H9 (cell line): ENCODE measurements around the gene HIRA. TPM values are rescaled to one million over a fixed set of nuclear protein-coding genes. Genes with fewer than 3 reads are reported as not detected.

Experiments used
- DNase-seq: peaks from one replicate; pipeline ENCODE4 v3.0.0-alpha.2; 2017
- H2AFZ ChIP-seq: one replicate; pipeline ENCODE4 v1.6.1; 2013; ENCODE audit warnings: mild to moderate bottlenecking, low read length, control low read depth, moderate library complexity
- H2AK5ac ChIP-seq: 2 replicates; pipeline ENCODE4 v1.6.1; 2013; ENCODE audit warnings: low read length, control low read depth, mixed read lengths; ENCODE audit not compliant: insufficient read length
- H2BK120ac ChIP-seq: one replicate; pipeline ENCODE4 v1.6.1; 2013; ENCODE audit warnings: low read depth, mild to moderate bottlenecking, low read length, control low read depth, inconsistent platforms; ENCODE audit not compliant: poor library complexity, severe bottlenecking
- H2BK12ac ChIP-seq: 2 replicates; pipeline ENCODE4 v1.6.1; 2013; ENCODE audit warnings: low read length, control low read depth, mixed read lengths, low read depth; ENCODE audit not compliant: insufficient read length
- H2BK15ac ChIP-seq: 2 replicates; pipeline ENCODE4 v1.6.1; 2013; ENCODE audit warnings: low read depth, low read length, control low read depth
- H2BK20ac ChIP-seq: one replicate; pipeline ENCODE4 v1.6.1; 2013; ENCODE audit warnings: low read depth, mild to moderate bottlenecking, low read length, control low read depth, inconsistent platforms; ENCODE audit not compliant: poor library complexity, severe bottlenecking
- H2BK5ac ChIP-seq: 2 replicates; pipeline ENCODE4 v1.6.1; 2013; ENCODE audit warnings: low read length, control low read depth, mixed read lengths; ENCODE audit not compliant: insufficient read length
- H3K14ac ChIP-seq: 2 replicates; pipeline ENCODE4 v1.6.1; 2013; ENCODE audit warnings: low read length, control low read depth; ENCODE audit not compliant: insufficient read depth
- H3K18ac ChIP-seq: 2 replicates; pipeline ENCODE4 v1.6.1; 2013; ENCODE audit warnings: low read depth, mild to moderate bottlenecking, mixed read lengths, low read length, control low read depth; ENCODE audit not compliant: insufficient read length
- H3K23ac ChIP-seq: 2 replicates; pipeline ENCODE4 v1.6.1; 2013; ENCODE audit warnings: low read length, control low read depth, mixed read lengths, low read depth; ENCODE audit not compliant: insufficient read length
- H3K23me2 ChIP-seq: 2 replicates; pipeline ENCODE4 v1.6.1; 2013; ENCODE audit warnings: low read depth, mild to moderate bottlenecking, mixed read lengths, low read length, control low read depth; ENCODE audit not compliant: insufficient read length, poor library complexity, severe bottlenecking
- H3K27ac ChIP-seq: 2 replicates; pipeline ENCODE4 v1.5.1; 2013; ENCODE audit warnings: low read length, control low read depth, mixed read lengths, low read depth; ENCODE audit not compliant: insufficient read length
- H3K27me3 ChIP-seq: 2 replicates; pipeline ENCODE4 v1.6.1; 2013; ENCODE audit warnings: low read length, control low read depth, inconsistent platforms; ENCODE audit not compliant: insufficient read depth
- H3K4ac ChIP-seq: 2 replicates; pipeline ENCODE4 v1.6.1; 2013; ENCODE audit warnings: low read depth, mild to moderate bottlenecking, control low read depth, inconsistent platforms, low read length, moderate library complexity
- H3K4me1 ChIP-seq: 2 replicates; pipeline ENCODE4 v1.6.1; 2013; ENCODE audit warnings: low read length, control low read depth, inconsistent platforms; ENCODE audit not compliant: insufficient read depth
- H3K4me2 ChIP-seq: 2 replicates; pipeline ENCODE4 v1.6.1; 2013; ENCODE audit warnings: low read length, control low read depth, mixed read lengths; ENCODE audit not compliant: insufficient read length, insufficient read depth
- H3K56ac ChIP-seq: 2 replicates; pipeline ENCODE4 v1.6.1; 2013; ENCODE audit warnings: low read depth, mild to moderate bottlenecking, mixed read lengths, low read length, control low read depth; ENCODE audit not compliant: insufficient read length
- H3K79me1 ChIP-seq: 2 replicates; pipeline ENCODE4 v1.6.1; 2013; ENCODE audit warnings: low read depth, mild to moderate bottlenecking, moderate library complexity, low read length, control low read depth, inconsistent platforms; ENCODE audit not compliant: insufficient read depth, poor library complexity, severe bottlenecking
- H3K79me2 ChIP-seq: 2 replicates; pipeline ENCODE4 v1.6.1; 2013; ENCODE audit warnings: low read length, control low read depth, inconsistent platforms; ENCODE audit not compliant: insufficient read depth
- H3K9ac ChIP-seq: 2 replicates; pipeline ENCODE4 v1.6.1; 2013; ENCODE audit warnings: low read length, control low read depth, mixed read lengths; ENCODE audit not compliant: insufficient read length; ENCODE audit errors: extremely low read depth
- H3K9me3 ChIP-seq: one replicate; pipeline ENCODE4 v1.6.1; 2013; ENCODE audit warnings: low read depth, low read length, inconsistent platforms; ENCODE audit not compliant: control insufficient read depth
- H3T11ph ChIP-seq: one replicate; pipeline ENCODE4 v1.6.1; 2013; ENCODE audit warnings: mild to moderate bottlenecking, low read length, control low read depth, inconsistent platforms
- H4K20me1 ChIP-seq: one replicate; pipeline ENCODE4 v1.6.1; 2013; ENCODE audit not compliant: control insufficient read depth, insufficient read length, insufficient read depth
- H4K5ac ChIP-seq: 2 replicates; pipeline ENCODE4 v1.6.1; 2013; ENCODE audit warnings: low read depth, mild to moderate bottlenecking, mixed read lengths, low read length, control low read depth; ENCODE audit not compliant: insufficient read length
- H4K8ac ChIP-seq: replicated peaks from 2 replicates; pipeline ENCODE4 v1.6.1; 2013; ENCODE audit warnings: low read length, control low read depth, mixed read lengths, low read depth; ENCODE audit not compliant: insufficient read length
- H4K91ac ChIP-seq: 2 replicates; pipeline ENCODE4 v1.6.1; 2013; ENCODE audit warnings: low read depth, mild to moderate bottlenecking, moderate library complexity, mixed read lengths, low read length, control low read depth; ENCODE audit not compliant: insufficient read length
- H3K27ac Mint-ChIP-seq, 3 experiments: 2 replicates in 2 of 3; 3 replicates in 1 of 3; pipeline ENCODE4 v1.8.0; 2020 to 2021; ENCODE audit warnings: mixed read lengths in 3 of 3, mild to moderate bottlenecking in 1 of 3, moderate library complexity in 1 of 3
- H3K27me3 Mint-ChIP-seq: 2 replicates; pipeline ENCODE4 v1.8.0; 2021; ENCODE audit warnings: low read depth, mild to moderate bottlenecking, moderate library complexity, mixed read lengths
- H3K36me3 Mint-ChIP-seq, 3 experiments: 2 replicates in 2 of 3; 3 replicates in 1 of 3; pipeline ENCODE4 v1.8.0; 2020 to 2021; ENCODE audit warnings: low read depth in 3 of 3, mixed read lengths in 3 of 3; ENCODE audit not compliant: insufficient read depth in 1 of 3
- H3K4me1 Mint-ChIP-seq, 2 experiments: 2 replicates each; pipeline ENCODE4 v1.8.0; 2020; ENCODE audit warnings: mixed read lengths in 2 of 2
- H3K4me3 Mint-ChIP-seq, 2 experiments: 2 replicates in 1 of 2; 3 replicates in 1 of 2; pipeline ENCODE4 v1.8.0; 2020 to 2021; ENCODE audit warnings: mild to moderate bottlenecking in 2 of 2, mixed read lengths in 2 of 2, moderate library complexity in 1 of 2
- H3K9me3 Mint-ChIP-seq, 2 experiments: 2 replicates in 1 of 2; 3 replicates in 1 of 2; pipeline ENCODE4 v1.8.0; 2020; ENCODE audit warnings: mild to moderate bottlenecking in 2 of 2, mixed read lengths in 2 of 2, moderate library complexity in 1 of 2
- WGBS: extraction: QIAGEN DNeasy Blood & Tissue Kit; methylation state at CpG from one replicate; pipeline ENCODE4 v1.1.7; 2013; ENCODE audit warnings: missing lambda C conversion rate, low lambda C conversion rate, mixed read lengths; ENCODE audit not compliant: insufficient read length; ENCODE audit errors: extremely low coverage; 5-methylcytosine and 5-hydroxymethylcytosine counted together
- total RNA-seq: library from RNA; stranded (reverse); gene quantifications from 2 replicates; pipeline ENCODE4 v1.2.1, GENCODE V29; 2021
- TF ChIP-seq, protein P1 (sequence below): fragments of 200-600 bp; sonication (generic); conservative IDR thresholded peaks from 3 replicates; pipeline ENCODE4 v1.8.0; 2021; ENCODE audit warnings: antibody characterized with exemption, mild to moderate bottlenecking

Gene HIRA
- total RNA-seq, 1 experiment from 2014 or later = 51.9 TPM

- Histone ChIP-seq H3K23ac (no peak overlapping the region), H2BK20ac (no peak overlapping the region), H3K18ac (no peak overlapping the region), H4K91ac (no peak overlapping the region), H3T11ph (no peak overlapping the region), H3K23me2 (no peaks in the 10 kb centered on the region), H2AFZ (no peak overlapping the region), H3K27ac (no peak overlapping the region), H3K14ac (no peak overlapping the region), H3K79me1 (no peaks in the 10 kb centered on the region), H4K8ac (no peak overlapping the region), H2BK5ac (no peak overlapping the region), H2BK15ac (no peak overlapping the region), H4K5ac (no peak overlapping the region), H3K9ac (no peak overlapping the region), H3K79me2 (no peaks in the 10 kb centered on the region), H4K20me1 (no peaks in the 10 kb centered on the region), H3K4me2 (no peak overlapping the region), H2AK5ac (no peak overlapping the region), H3K27me3 (no peaks in the 10 kb centered on the region), H2BK120ac (no peak overlapping the region), H3K56ac (no peak overlapping the region), H3K4ac (no peak overlapping the region), H3K4me1 (no peaks in the 10 kb centered on the region), H3K9me3 (no peaks in the 10 kb centered on the region), H2BK12ac (no peak overlapping the region)
- no peaks in the 10 kb centered on the region; the same call in 1 of the 2 replicates for H3K27me3 Mint-ChIP-seq
- TF ChIP-seq, protein P1, sequence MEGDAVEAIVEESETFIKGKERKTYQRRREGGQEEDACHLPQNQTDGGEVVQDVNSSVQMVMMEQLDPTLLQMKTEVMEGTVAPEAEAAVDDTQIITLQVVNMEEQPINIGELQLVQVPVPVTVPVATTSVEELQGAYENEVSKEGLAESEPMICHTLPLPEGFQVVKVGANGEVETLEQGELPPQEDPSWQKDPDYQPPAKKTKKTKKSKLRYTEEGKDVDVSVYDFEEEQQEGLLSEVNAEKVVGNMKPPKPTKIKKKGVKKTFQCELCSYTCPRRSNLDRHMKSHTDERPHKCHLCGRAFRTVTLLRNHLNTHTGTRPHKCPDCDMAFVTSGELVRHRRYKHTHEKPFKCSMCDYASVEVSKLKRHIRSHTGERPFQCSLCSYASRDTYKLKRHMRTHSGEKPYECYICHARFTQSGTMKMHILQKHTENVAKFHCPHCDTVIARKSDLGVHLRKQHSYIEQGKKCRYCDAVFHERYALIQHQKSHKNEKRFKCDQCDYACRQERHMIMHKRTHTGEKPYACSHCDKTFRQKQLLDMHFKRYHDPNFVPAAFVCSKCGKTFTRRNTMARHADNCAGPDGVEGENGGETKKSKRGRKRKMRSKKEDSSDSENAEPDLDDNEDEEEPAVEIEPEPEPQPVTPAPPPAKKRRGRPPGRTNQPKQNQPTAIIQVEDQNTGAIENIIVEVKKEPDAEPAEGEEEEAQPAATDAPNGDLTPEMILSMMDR = no peak
- DNase-seq = no peak
- no CpG with 5 or more reads among the region's 2 CpGs for WGBS
- H3K4me3 Mint-ChIP-seq = no peak overlapping the region
- no peak overlapping the region for H3K27ac Mint-ChIP-seq
- H3K36me3 Mint-ChIP-seq = peaks cover 21 to 75% (median 36%) of the 10 kb centered on the region in 3 experiments; a peak in 6 of 7 replicates
- H3K4me1 Mint-ChIP-seq = peaks cover 2 to 12% of the 10 kb centered on the region in 2 experiments; a peak in 2 of 4 replicates
- H3K9me3 Mint-ChIP-seq = no peaks in the 10 kb centered on the region
These were observed 28.5 kb upstream of the HIRA start for GRCh38 chr22:19460036-19460435.
